Measurements from ENCODE around the gene RASSF6. TPM values are rescaled to one million over a fixed set of nuclear protein-coding genes. Genes with fewer than 3 reads are reported as not detected.

The RASSF6 gene
- total and polyA plus RNA-seq, 2 of the 8 experiments (the other 6 are each of a cell fraction or from before 2014, with no cell fraction given), result 0.03 to 0.28 TPM

GRCh38 chr4:73615613-73616012 is 4.6 kb downstream of the RASSF6 start (continued):
- TF ChIP-seq CHD7 (IDR thresholded peaks at IDR 0.05; ENCODE audit: insufficient replicate concordance, low read length) (no peak), ASH2L (IDR thresholded peaks at IDR 0.05; ENCODE audit: low read length) (no peak), FOSL1 (IDR thresholded peaks at IDR 0.05; ENCODE audit: insufficient read depth, low read depth, low read length) (no peak), ATF2 (IDR thresholded peaks at IDR 0.05; ENCODE audit: low read length) (no peak), MAFK (IDR thresholded peaks at IDR 0.05; ENCODE audit: low read depth, low read length) (no peak), EGR1 (IDR thresholded peaks at IDR 0.05; ENCODE audit: borderline replicate concordance, low read depth, low read length) (no peak), CTCF (IDR thresholded peaks at IDR 0.05; ENCODE audit: control extremely low read depth in 1 of 3, insufficient read depth in 1 of 3, low read depth in 1 of 3, low read length in 3 of 3) (peak; percentile 38 to 64 (median 48))

Measured in H1 (cell line).